Ramos (cell line): ENCODE results near the gene PCBP3.
"Not testable (repeated sequence)": the region's sequence is repeated elsewhere in the genome, so short reads cannot be mapped to it uniquely, and the experiment has no call there.

Experiments
- in situ Hi-C: fragments of 300-500 bp; cut with MboI; formaldehyde crosslinking; loops from one replicate; pipeline ENCODE4 v1.14.3; 2022; ENCODE audit warnings: low sequenced_read_pairs; ENCODE audit not compliant: unreplicated experiment

Gene PCBP3

GRCh38 chr21:45632637-45633251, 10.8 kb upstream of the PCBP3 start:
- in situ Hi-C loops = no loop called here

DNA sequence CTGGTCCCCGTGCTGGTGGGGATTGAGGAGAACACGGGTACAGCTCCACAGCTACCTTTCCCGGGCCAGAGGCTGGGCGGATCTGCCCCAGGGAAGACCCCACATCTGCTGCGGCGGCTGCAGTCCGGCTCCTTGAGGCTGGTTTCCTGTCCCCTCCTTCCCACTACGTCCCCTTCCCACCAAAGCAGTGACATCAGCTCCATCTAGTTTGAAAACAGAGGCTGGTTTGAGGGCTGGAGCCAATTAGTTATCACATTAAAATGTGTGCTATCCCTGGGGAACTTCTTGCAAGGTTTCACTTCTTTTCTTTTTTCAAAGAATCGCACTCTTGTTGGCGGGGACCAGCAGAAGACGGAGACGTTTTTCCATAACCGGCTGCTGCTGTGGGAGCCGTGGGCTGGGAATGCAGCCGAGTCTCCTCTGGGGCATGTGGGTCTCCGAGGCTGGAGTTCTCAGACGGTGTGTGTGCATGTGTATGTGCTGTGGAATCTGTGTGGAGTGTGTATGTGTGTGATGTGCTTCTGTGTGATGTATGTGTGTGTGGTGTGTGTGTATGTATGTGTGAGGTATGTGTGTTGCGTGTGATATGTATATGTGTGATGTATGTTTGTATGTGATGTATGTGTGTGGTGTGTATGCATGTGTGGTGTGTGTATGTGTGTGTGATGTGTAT, 8.9 kb upstream of the PCBP3 start:
- in situ Hi-C loops = no loop called here

GRCh38 chr21:45635271-45636151, 8.0 kb upstream of the PCBP3 start:
- in situ Hi-C loops = no loop called here

GRCh38 chr21:45636459-45636858, 7.1 kb upstream of the PCBP3 start:
- in situ Hi-C loops = no loop called here

- in situ Hi-C loops = no loop called here
These were observed 6.4 kb upstream of the PCBP3 start for GRCh38 chr21:45636951-45637646.

- in situ Hi-C loops = no loop called here
These were observed 5.6 kb upstream of the PCBP3 start for GRCh38 chr21:45637883-45638282.

DNA sequence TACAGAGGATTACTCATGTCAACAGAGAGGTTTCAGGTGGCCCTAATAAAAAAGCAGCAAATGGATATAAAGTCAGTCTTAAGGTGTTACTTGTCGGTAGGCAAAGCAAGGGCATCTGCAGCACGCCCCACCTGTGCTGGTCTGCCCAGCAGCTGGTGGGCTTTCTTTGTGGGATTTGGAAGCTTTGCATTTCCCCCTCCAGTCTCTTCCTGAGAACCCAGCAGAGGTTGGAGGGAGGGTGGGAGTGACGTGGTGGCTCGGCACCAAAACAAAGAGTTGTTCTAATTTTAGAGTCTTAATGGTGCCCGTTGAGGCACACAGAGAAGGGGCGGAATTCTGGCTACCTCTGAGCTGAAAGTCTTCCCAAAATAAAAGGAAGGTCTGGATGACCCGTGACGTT, 4.8 kb upstream of the PCBP3 start:
- in situ Hi-C loops = no loop called here

GRCh38 chr21:45639206-45640000, 4.1 kb upstream of the PCBP3 start:
- in situ Hi-C loops = no loop called here

GRCh38 chr21:45640001-45640887, 3.3 kb upstream of the PCBP3 start:
- in situ Hi-C loops = no loop called here

- in situ Hi-C loops = no loop called here
These were observed 2.5 kb upstream of the PCBP3 start for GRCh38 chr21:45640888-45641479.

DNA sequence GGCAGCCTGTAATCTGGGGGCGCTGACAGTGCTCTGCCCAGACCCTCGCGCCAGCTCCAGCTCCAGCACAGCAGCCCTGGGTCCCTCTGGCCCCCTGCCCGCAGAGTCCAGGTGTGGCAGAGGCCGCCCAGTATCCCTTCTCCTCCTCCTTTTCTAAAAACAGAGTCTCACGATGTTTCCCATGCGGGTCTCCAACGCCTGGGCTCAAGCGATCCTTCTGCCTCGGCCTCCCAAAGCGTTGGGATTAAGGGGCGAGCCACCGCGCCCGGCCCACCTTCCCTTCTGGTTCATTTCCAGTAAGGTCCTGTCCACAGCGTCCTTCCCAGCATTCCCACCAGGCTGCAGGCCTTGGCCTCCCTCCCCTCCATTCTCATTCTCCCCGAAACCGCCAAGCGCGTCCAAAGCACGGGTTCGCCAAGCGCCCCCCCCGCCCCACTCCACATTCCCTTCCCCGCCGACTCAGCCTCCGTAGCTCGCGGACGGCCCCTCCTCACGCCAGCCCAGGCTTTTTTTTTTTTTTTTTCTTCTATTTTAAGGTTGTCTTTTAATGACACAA, 2.0 kb upstream of the PCBP3 start:
- in situ Hi-C loops = no loop called here

GRCh38 chr21:45642122-45642813, 1.3 kb upstream of the PCBP3 start:
- in situ Hi-C loops = no loop called here

DNA sequence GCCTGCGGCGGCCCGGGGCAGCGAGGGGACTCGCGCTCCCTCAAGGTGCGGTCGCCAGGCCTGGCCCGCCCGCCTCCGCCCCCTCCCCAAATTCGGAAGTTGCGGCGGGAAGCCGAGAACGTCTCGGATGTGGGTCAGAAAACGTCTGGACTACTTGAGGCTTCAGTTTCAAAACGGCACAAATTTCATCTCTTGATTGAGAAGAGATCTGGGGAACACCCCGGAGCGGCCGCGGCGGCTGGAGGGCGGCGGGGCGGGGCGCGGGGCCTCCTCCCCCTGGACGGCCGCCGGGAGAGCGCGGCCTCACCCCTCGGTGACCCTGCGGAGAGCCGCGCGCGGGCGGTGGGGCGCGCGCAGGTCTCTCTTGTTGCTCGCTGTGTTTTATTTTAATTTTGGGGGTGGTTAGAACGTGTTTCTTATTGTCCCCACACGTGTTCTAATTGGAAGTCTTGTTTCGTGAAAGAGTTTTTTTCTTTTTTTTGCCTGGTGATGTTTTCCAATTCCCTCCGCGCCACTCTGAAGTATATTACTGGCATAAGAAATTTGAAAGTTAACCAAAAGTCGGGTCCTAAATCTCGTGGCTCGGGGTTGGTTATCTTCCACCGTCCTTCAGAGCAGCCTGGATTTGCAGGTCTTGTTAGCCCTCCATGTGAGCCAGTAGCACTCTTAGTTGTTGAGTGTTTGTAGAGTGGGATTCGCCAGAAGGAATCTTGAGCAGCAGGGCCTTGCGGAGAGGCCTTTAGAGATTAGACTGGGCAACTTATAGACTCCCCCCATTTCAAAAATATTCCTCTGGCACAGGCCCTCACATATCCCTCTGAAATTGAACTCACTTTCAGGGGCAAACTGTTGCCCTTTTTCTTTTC, 749 bp downstream of the PCBP3 start:
- in situ Hi-C loops = no loop called here

- in situ Hi-C loops = no loop called here
These were observed 8.4 kb downstream of the PCBP3 start for GRCh38 chr21:45651921-45652320.

DNA sequence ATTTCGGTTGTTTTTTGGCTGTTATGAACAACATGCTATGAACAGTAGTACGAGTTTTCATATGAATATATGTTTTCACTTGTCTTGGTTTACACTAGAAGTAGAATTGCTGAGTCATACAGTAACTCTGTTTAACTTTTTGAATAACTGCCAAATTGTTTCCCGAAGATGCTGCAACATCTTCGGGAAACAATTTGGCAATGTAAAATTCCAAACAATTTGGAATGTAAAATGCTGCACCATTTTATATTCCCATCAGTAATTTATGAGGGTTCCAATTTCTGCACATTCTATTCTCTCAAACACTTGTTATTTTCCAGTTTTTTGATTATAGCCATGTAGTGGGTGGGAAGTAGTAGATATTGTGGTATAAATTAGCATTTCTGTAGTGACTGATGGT, 11.6 kb downstream of the PCBP3 start:
- in situ Hi-C loops = no loop called here

- in situ Hi-C loops = not testable (repeated sequence)
These were observed 12.6 kb downstream of the PCBP3 start for GRCh38 chr21:45656114-45656513.
